LNCAP (cell line): ENCODE data around the gene SEPSECS.

Source experiments
- TF ChIP-seq, protein P1 (sequence below): fragments of 450-650 bp; IDR thresholded peaks from 2 replicates; pipeline ENCODE4 v1.5.1; 2017; ENCODE audit warnings: mild to moderate bottlenecking

SEPSECS gene

DNA sequence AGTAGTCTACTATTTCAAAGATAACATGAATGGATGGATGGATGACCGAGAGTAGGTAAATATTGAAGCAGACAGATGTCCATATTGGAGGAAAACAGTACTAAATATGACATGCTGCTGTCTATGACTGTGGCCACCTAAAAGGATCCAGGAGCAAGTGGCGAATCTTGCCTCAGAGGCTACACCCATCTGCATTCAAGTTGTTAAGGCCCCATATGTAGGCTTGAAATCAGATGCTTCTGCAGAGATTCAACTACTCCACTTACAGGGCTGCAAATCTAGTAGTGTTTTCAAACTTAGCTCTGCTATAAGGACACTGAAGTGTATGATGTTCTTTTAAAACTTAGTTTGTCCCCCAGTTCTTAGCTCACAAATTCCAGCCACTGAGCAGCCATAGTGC is 28.9 kb downstream of the SEPSECS start:
- TF ChIP-seq, protein P1, sequence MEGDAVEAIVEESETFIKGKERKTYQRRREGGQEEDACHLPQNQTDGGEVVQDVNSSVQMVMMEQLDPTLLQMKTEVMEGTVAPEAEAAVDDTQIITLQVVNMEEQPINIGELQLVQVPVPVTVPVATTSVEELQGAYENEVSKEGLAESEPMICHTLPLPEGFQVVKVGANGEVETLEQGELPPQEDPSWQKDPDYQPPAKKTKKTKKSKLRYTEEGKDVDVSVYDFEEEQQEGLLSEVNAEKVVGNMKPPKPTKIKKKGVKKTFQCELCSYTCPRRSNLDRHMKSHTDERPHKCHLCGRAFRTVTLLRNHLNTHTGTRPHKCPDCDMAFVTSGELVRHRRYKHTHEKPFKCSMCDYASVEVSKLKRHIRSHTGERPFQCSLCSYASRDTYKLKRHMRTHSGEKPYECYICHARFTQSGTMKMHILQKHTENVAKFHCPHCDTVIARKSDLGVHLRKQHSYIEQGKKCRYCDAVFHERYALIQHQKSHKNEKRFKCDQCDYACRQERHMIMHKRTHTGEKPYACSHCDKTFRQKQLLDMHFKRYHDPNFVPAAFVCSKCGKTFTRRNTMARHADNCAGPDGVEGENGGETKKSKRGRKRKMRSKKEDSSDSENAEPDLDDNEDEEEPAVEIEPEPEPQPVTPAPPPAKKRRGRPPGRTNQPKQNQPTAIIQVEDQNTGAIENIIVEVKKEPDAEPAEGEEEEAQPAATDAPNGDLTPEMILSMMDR, result no peak

DNA sequence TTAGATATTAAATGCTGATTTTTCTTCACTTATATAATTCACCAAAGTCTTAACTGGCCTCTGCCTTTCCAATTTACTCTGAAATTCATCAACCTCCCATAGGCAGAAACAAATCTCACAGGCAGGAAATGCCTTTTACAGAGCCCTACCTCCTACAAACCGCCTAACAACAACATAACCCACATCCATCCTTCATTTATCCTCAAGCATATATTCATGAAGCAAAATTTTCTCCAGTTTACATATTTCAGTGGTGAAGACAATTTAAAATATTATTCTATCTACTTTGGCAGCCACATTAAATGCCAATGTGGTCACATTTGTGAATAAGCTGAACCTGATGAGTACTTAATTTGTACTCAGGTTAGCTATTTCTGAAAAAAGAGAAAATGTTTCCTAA is 30.3 kb downstream of the SEPSECS start:
- TF ChIP-seq, protein P1, result no peak

DNA sequence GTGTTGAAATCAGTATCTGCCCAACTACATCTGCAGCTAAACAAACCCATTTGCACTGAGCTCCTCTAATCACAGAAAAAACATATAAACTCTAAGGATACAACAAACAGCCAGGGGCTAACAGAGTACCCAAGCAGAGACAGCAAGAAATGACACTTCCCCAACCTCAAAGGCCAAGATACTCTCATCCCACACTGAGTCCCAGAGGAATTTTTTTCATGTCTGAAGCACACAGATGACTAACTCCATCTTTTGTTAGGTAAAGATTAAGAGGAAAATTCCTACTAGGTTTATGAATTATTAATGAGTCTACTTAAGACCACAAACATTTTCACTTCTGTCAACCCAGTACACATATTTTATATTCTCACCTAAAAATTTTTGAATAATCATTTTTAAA is 31.6 kb downstream of the SEPSECS start:
- TF ChIP-seq, protein P1, result no peak

DNA sequence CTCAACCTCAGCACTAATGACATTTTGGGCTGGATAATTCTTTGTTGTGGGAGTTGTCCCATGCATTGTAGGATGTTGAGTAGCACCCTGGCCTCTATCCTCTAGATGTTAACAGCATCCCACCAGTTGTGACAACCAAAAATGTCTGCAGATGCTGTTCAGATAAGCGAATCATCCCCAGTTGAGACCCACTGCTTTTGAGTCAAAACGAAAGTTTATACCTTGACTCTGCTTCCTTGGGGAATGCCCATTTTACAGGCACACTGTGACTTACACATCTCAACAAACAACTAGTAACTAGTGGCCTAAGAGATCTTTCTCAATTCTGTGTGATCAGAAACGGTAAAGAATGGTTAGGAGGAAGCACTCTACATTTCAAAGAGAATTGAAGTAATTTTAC is 37.0 kb downstream of the SEPSECS start:
- TF ChIP-seq, protein P1, result no peak

DNA sequence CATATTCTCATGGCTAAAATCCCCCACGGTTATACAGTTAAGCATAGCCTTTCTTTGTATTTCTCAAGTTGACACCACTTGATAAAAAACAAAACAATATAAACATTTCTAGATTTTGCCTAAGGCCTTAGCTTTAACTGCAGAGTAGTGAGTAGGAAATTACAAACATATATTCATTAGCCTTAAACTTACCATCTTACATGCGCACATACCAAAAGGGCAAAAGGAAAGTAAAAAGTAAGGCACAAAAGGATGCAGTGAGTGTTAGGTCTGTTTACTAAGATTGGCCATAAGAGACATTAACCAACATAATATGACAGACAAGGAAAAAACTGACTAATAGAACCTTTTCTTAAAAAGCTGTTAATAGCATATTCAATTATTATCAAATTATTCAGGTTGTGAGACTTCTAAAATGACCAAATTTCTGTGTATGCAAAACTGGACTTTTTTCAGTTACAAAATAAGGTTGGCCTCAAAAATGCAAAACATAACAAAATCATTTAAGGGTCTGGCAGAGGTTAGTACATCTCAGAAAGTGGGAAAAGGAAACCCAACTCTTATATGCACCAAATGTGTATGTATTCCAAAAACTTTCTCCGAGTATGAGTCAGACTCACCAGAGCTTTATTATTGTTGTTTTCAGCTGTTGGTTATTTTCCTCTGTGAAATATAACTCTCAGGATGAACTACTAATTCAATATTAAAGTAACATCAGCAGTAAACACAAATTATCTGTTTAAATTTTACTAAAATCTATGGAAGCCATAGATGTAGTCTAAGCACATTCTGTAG is 39.9 kb downstream of the SEPSECS start:
- TF ChIP-seq, protein P1, result no peak

DNA sequence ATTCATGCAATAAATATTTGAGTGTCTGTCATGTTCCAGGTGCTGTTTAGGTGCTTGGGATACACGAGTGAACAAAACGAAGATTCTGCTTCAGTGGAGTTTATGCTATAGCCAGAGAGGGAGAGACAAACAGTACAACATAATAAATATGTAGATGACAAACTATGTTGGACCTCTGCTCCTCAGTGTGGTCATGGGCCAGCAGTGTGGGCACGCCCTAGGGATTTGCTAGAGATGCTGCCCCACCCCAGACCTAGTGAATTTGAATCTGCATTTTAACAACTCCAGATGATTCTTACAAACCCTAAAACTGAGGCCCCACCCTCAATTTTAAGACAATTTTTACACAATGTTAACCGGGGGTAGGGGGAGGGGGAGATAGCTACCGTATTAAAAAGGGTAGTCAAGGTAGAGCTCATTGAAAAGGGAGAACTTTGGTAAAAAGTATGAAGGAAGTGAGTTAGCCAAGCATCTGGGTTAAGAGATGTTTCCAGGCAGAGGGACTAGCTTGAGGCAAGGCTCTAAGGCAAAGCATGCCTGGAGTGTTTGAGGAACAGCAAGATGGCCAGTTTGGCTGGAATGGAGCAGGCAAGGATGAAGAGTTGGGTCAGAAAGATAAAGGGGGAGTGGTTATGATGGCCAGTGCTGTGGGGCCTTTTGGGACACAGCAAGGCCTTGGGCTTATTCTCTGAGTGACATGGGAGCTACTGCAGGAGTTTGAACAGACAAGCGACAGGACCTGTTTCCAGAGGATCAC is 42.4 kb downstream of the SEPSECS start:
- TF ChIP-seq, protein P1, result no peak

DNA sequence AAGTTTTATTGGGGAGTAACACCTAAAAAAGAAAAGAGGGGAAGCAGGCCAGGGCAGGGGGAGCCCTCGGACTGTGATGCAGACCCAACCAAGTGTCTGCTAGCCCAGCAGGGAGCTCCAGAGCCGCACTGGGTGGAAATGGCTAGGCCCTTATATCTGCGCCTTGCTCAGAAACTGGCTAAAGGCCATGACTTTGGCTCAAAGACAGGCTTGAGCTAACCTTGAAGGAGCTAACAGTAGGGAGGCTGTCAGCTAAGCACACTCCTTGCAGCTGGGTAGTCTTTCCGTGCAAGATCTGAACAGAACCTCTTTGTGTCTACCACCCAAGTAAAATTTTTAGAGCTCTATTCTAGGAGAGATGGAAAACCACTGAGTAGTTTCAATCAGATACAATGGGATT is 43.0 kb downstream of the SEPSECS start:
- TF ChIP-seq, protein P1, result no peak
